Vagina (tissue), 2 donors: Measurements from ENCODE around the gene DBH. TPM values are rescaled to one million over a fixed set of nuclear protein-coding genes. Genes with fewer than 3 reads are reported as not detected.

Experiments used
- DNase-seq, 2 donors: peaks; one replicate each; pipeline ENCODE4 v3.0.0-alpha.2; 2017; ENCODE audit errors: extremely low spot score in 2 of 2
- H3K27ac ChIP-seq: fragments of 200-600 bp; sonication (generic); one replicate; pipeline ENCODE4 v1.5.1; 2019
- H3K27me3 ChIP-seq: fragments of 200-600 bp; sonication (generic); one replicate; pipeline ENCODE4 v1.5.1; 2019
- H3K36me3 ChIP-seq, 2 donors: fragments of 200-600 bp; sonication (generic); one replicate each; pipeline ENCODE4 v1.5.1; 2017 to 2019
- H3K4me1 ChIP-seq: fragments of 200-600 bp; sonication (generic); one replicate; pipeline ENCODE4 v1.5.1; 2019
- H3K4me3 ChIP-seq, 2 donors: fragments of 200-600 bp; sonication (generic); 1 replicate in 1 of 2; 2 replicates in 1 of 2; pipeline ENCODE4 v1.5.1; 2016 to 2019
- H3K9me3 ChIP-seq: fragments of 200-600 bp; sonication (generic); one replicate; pipeline ENCODE4 v1.5.1; 2019
- POLR2A ChIP-seq, 2 donors: fragments of 450-650 bp; IDR thresholded peaks; one replicate each; pipeline ENCODE4 v1.6.1; 2017; ENCODE audit warnings: antibody characterized with exemption in 2 of 2, mild to moderate bottlenecking in 2 of 2, moderate library complexity in 2 of 2
- POLR2AphosphoS5 ChIP-seq, 2 donors: sonication (generic); formaldehyde crosslinking; IDR thresholded peaks; one replicate each; pipeline ENCODE4 v1.9.0; 2017; ENCODE audit warnings: antibody characterized with exemption in 2 of 2, mild to moderate bottlenecking in 2 of 2, low read depth in 1 of 2; ENCODE audit not compliant: insufficient read depth in 1 of 2
- intact Hi-C: fragments of 100-400 bp; cut with DNase I; formaldehyde crosslinking; loops from one replicate; pipeline ENCODE4 v1.15.1; 2023
- total RNA-seq: library from RNA; depleted of rRNA; stranded (reverse); fragments of >200 nt; gene quantifications from one replicate; pipeline ENCODE4 v1.2.3, GENCODE V29; 2016
- TF ChIP-seq, protein P1 (sequence below), 3 experiments: fragments of 450-650 bp in 2 of 3; fragments of 200-600 bp in 1 of 3; sonication (generic) in 1 of 3; IDR thresholded peaks; one replicate each; pipeline ENCODE4 v1.5.1; 2017 to 2019; ENCODE audit warnings: antibody characterized with exemption in 3 of 3, mild to moderate bottlenecking in 2 of 3, moderate library complexity in 2 of 3

Gene DBH
- total RNA-seq, 1 donor from 2014 or later: 12.0 TPM

- Histone ChIP-seq H3K27me3 (no peaks in the 10 kb centered on the region), H3K4me1 (no peaks in the 10 kb centered on the region), H3K36me3 (no peaks in the 10 kb centered on the region), H3K9me3 (no peaks in the 10 kb centered on the region), H3K4me3 (no peak overlapping the region), H3K27ac (no peak overlapping the region)
- intact Hi-C loops: no loop called here
- TF ChIP-seq POLR2AphosphoS5 (IDR thresholded peaks at IDR 0.05; ENCODE audit: insufficient read depth in 1 of 2, low read depth in 1 of 2) (no peak), POLR2A (IDR thresholded peaks at IDR 0.05) (no peak)
- TF ChIP-seq, protein P1, sequence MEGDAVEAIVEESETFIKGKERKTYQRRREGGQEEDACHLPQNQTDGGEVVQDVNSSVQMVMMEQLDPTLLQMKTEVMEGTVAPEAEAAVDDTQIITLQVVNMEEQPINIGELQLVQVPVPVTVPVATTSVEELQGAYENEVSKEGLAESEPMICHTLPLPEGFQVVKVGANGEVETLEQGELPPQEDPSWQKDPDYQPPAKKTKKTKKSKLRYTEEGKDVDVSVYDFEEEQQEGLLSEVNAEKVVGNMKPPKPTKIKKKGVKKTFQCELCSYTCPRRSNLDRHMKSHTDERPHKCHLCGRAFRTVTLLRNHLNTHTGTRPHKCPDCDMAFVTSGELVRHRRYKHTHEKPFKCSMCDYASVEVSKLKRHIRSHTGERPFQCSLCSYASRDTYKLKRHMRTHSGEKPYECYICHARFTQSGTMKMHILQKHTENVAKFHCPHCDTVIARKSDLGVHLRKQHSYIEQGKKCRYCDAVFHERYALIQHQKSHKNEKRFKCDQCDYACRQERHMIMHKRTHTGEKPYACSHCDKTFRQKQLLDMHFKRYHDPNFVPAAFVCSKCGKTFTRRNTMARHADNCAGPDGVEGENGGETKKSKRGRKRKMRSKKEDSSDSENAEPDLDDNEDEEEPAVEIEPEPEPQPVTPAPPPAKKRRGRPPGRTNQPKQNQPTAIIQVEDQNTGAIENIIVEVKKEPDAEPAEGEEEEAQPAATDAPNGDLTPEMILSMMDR (IDR thresholded peaks at IDR 0.05): no peak
- DNase-seq: no peak
These were observed 30.7 kb downstream of the DBH start for GRCh38 chr9:133666845-133667244.

GRCh38 chr9:133667759-133668450 is 31.7 kb downstream of the DBH start:
- Histone ChIP-seq H3K27ac (no peak overlapping the region), H3K9me3 (no peaks in the 10 kb centered on the region), H3K4me3 (no peak overlapping the region), H3K36me3 (no peaks in the 10 kb centered on the region), H3K4me1 (no peaks in the 10 kb centered on the region), H3K27me3 (no peaks in the 10 kb centered on the region)
- DNase-seq: no peak
- intact Hi-C loops: no loop called here
- TF ChIP-seq, protein P1 (IDR thresholded peaks at IDR 0.05): no peak
- TF ChIP-seq POLR2AphosphoS5 (IDR thresholded peaks at IDR 0.05; ENCODE audit: insufficient read depth in 1 of 2, low read depth in 1 of 2) (no peak), POLR2A (IDR thresholded peaks at IDR 0.05) (no peak)

DNA sequence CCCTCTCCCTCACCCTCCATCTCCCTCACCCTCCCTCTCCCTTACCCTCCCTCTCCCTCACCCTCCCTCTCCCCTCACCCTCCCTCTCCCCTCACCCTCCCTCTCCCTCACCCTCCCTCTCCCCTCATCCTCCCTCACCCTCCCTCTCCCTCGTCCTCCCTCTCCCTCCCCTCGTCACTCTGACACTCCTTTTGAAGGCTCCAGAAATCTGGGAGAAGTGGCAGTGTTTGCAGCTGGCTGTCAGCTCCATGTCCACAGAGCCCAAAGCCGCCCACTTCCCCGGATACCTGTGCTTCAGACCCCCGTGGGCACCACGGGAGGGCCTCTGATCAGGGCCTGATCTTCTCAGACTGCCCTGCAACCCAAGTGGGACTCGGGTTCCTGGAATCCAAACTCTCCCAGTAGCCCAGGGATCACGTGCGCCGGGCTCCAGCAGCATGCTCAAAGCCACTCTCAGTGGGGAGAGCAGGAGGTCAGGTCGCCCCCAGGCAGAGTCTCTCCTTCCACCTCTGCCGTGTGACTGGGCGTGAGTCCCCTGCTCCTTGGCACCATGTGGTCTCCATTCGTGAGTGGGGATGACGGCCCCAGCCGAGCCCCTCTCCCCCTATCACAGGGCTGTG is 33.1 kb downstream of the DBH start:
- no peaks in the 10 kb centered on the region for H3K9me3 ChIP-seq
- intact Hi-C loops: no loop called here
- TF ChIP-seq, protein P1 (IDR thresholded peaks at IDR 0.05): no peak
- TF ChIP-seq POLR2AphosphoS5 (IDR thresholded peaks at IDR 0.05; ENCODE audit: insufficient read depth in 1 of 2, low read depth in 1 of 2) (no peak), POLR2A (IDR thresholded peaks at IDR 0.05) (no peak)
- H3K4me3 ChIP-seq: no peak overlapping the region
- no peaks in the 10 kb centered on the region for H3K27me3 ChIP-seq
- H3K36me3 ChIP-seq: no peaks in the 10 kb centered on the region
- no peak for DNase-seq
- no peaks in the 10 kb centered on the region for H3K4me1 ChIP-seq
- H3K27ac ChIP-seq: no peak overlapping the region

- Histone ChIP-seq H3K27ac (no peak overlapping the region), H3K4me1 (no peaks in the 10 kb centered on the region), H3K36me3 (no peaks in the 10 kb centered on the region), H3K9me3 (no peaks in the 10 kb centered on the region), H3K27me3 (no peaks in the 10 kb centered on the region), H3K4me3 (no peak overlapping the region)
- no peak for TF ChIP-seq POLR2AphosphoS5 (IDR thresholded peaks at IDR 0.05; ENCODE audit: insufficient read depth in 1 of 2, low read depth in 1 of 2)
- TF ChIP-seq, protein P1 (IDR thresholded peaks at IDR 0.05): no peak
- no peak for TF ChIP-seq POLR2A (IDR thresholded peaks at IDR 0.05)
- intact Hi-C loops: no loop called here
- DNase-seq: no peak
These were observed 34.3 kb downstream of the DBH start for GRCh38 chr9:133670466-133670865.

- no peaks in the 10 kb centered on the region for H3K27me3 ChIP-seq
- no peaks in the 10 kb centered on the region for H3K9me3 ChIP-seq
- no peak overlapping the region for H3K27ac ChIP-seq
- H3K4me1 ChIP-seq: no peaks in the 10 kb centered on the region
- H3K4me3 ChIP-seq: no peak overlapping the region
- no peak for DNase-seq
- no peaks in the 10 kb centered on the region for H3K36me3 ChIP-seq
- TF ChIP-seq POLR2AphosphoS5 (IDR thresholded peaks at IDR 0.05; ENCODE audit: insufficient read depth in 1 of 2, low read depth in 1 of 2) (no peak), POLR2A (IDR thresholded peaks at IDR 0.05) (no peak)
- TF ChIP-seq, protein P1 (IDR thresholded peaks at IDR 0.05): no peak
- intact Hi-C loops: no loop called here
These were observed 35.2 kb downstream of the DBH start for GRCh38 chr9:133671371-133671770.
